Adipose tissue (tissue), 3 donors: ENCODE results near the gene ENO2. TPM values are rescaled to one million over a fixed set of nuclear protein-coding genes. Genes with fewer than 3 reads are reported as not detected.
"Not testable (repeated sequence)": the region's sequence is repeated elsewhere in the genome, so short reads cannot be mapped to it uniquely, and the experiment has no call there.

Experiments used
- H3K27ac ChIP-seq: one replicate; pipeline ENCODE4 v1.5.1; 2013; ENCODE audit warnings: low read depth, low read length
- whole genome bisulfite sequencing, 3 donors: extraction: QIAGEN DNeasy Blood & Tissue Kit; methylation state at CpG; one replicate each; pipeline ENCODE4 v1.1.7; 2013; 5-methylcytosine and 5-hydroxymethylcytosine counted together
- polyA plus RNA-seq, 3 donors: library from polyadenylated mRNA; stranded (reverse); fragments of 200-250 nt; gene quantifications; one replicate each; pipeline ENCODE4 v1.2.3, GENCODE V29; 2013
- donor health status: healthy with polysubstance abuse.
- donor health status: Bipolar disorder and iron deficiency.
- donor health status: healthy.

The ENO2 gene
- polyA plus RNA-seq, 3 donors: 2.6 to 11.9 (median 4.1) TPM

DNA sequence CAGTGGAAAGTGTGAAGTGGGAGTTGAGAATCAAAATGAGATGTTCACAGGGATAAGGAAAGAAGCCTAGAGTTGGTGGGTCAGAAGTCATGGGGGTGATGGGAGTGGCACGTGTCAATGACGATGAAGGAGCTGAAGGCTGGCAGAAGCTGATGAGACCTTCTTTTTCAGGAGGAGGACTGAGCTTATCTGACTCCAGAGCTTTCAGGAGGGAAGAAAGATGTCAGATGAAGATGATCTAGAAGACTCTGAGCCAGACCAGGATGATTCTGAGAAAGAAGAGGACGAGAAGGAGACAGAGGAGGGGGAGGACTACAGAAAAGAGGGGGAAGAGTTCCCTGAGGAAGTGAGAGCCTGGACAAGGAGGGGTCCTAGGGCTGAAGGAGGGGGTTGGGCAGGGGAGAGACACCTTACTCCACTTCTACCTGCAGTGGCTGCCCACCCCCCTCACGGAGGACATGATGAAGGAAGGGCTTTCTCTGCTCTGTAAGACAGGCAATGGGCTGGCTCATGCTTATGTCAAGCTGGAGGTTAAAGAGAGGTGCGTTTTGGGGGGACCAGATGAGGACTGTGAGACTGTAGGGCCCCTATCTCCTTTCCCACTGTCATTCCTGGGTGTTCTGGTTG lies 8.9 kb upstream of the ENO2 start:
- H3K27ac ChIP-seq: no peak overlapping the region
- 63 to 75% (median 64%) methylated on average over 5 of the region's 5 CpGs for WGBS, 3 donors

GRCh38 chr12:6908141-6908540 lies 6.2 kb upstream of the ENO2 start:
- 94 to 97% (median 95%) methylated on average over 11 of the region's 11 CpGs for WGBS, 3 donors
- not testable (repeated sequence) for H3K27ac ChIP-seq

DNA sequence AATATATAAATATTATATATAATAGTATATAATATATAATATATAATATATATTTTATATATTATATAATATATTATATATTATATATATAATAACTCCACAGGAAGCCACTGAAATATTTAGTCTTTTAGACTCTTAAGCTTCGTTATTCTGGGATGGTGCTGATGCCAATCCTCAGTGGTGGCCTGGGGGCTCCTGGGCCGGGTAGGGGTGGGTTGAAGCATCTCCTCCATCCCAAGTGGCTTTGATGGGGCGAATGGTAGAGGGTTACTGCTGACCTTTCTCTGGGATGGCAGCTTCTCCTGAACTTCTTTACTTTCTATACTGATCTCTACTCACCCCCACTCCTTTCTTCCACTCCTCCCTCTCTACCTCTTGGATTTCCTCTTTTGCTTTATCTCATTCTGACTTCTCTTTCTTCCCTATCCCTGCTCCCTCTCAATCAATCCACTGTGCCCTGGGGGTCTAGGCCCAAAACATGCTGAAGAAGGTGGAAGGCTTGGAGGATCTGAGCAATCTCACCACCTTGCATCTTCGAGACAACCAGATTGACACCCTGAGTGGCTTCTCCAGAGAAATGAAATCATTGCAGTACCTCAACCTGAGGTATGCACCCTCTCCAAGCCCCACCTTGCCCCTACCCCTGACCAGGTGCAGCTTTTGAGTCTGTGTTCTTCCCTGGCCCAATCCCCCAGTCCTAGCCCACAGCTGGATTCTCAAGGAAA lies 4.8 kb upstream of the ENO2 start:
- 91 to 92% (median 91%) methylated on average over 4 of the region's 4 CpGs for WGBS, 3 donors
- no peak overlapping the region for H3K27ac ChIP-seq

GRCh38 chr12:6912164-6912935 lies 2.0 kb upstream of the ENO2 start:
- WGBS, 3 donors: 78 to 95% (median 91%) methylated on average over 15 of the region's 15 CpGs
- no peak overlapping the region for H3K27ac ChIP-seq

GRCh38 chr12:6914947-6915788 lies 788 bp downstream of the ENO2 start:
- no peak overlapping the region for H3K27ac ChIP-seq
- WGBS, 3 donors: 17 to 25% (median 23%) methylated on average over 27 to 29 of the region's 29 CpGs

DNA sequence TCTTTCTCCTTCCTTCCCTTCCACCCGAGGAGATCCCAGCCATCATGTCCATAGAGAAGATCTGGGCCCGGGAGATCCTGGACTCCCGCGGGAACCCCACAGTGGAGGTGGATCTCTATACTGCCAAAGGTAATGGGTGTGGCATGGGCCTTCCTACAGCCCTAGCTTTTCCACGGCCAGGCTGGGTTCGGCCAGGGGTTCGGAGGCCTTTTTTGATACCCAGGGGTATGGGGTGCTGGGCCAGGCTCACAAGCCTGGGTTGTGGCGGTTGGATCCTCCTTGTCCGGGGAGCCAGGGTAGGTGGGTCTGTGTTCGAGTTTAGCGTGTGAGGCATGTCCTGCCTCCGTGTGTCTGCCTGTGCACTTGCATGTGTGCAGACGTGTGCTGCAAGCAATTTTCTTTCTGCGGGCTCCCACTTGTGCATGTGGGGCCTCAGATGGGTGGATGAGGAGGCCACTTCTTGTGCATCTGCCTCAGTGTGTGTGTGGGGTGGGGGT lies 1.5 kb downstream of the ENO2 start:
- no peak overlapping the region for H3K27ac ChIP-seq
- 82 to 85% (median 83%) methylated on average over 14 of the region's 14 CpGs for WGBS, 3 donors

GRCh38 chr12:6916426-6917200 lies 2.2 kb downstream of the ENO2 start:
- no peak overlapping the region for H3K27ac ChIP-seq
- WGBS, 3 donors: 91 to 94% (median 93%) methylated on average over 11 of the region's 11 CpGs

GRCh38 chr12:6917491-6918231 lies 3.3 kb downstream of the ENO2 start:
- no peak overlapping the region for H3K27ac ChIP-seq

GRCh38 chr12:6919588-6919987 lies 5.2 kb downstream of the ENO2 start:
- no peak overlapping the region for H3K27ac ChIP-seq
- 66 to 70% (median 68%) methylated on average over 7 of the region's 7 CpGs for WGBS, 3 donors

More at GRCh38 chr12:6917491-6918231, 3.3 kb downstream of the ENO2 start:
- WGBS, 3 donors: 76 to 82% (median 77%) methylated on average over 14 of the region's 14 CpGs

GRCh38 chr12:6921539-6921938 lies 7.2 kb downstream of the ENO2 start:
- H3K27ac ChIP-seq: no peak overlapping the region
- 73 to 94% (median 85%) methylated on average over 7 of the region's 7 CpGs for WGBS, 3 donors

GRCh38 chr12:6921996-6922946 lies 7.9 kb downstream of the ENO2 start:
- 69 to 83% (median 76%) methylated on average over 9 of the region's 9 CpGs for WGBS, 3 donors
- no peak overlapping the region for H3K27ac ChIP-seq

GRCh38 chr12:6923003-6923732 lies 8.8 kb downstream of the ENO2 start:
- 64 to 84% (median 81%) methylated on average over 10 of the region's 10 CpGs for WGBS, 3 donors
- H3K27ac ChIP-seq: no peak overlapping the region

GRCh38 chr12:6923851-6924250 lies 9.5 kb downstream of the ENO2 start:
- 39 to 58% (median 50%) methylated on average over 6 of the region's 6 CpGs for WGBS, 3 donors
- no peak overlapping the region for H3K27ac ChIP-seq

GRCh38 chr12:6925239-6925539 lies 10.8 kb downstream of the ENO2 start:
- peak overlapping the region; percentile 91 for H3K27ac ChIP-seq
- 22 to 41% (median 38%) methylated on average over 1 of the region's 1 CpG for WGBS, 3 donors

DNA sequence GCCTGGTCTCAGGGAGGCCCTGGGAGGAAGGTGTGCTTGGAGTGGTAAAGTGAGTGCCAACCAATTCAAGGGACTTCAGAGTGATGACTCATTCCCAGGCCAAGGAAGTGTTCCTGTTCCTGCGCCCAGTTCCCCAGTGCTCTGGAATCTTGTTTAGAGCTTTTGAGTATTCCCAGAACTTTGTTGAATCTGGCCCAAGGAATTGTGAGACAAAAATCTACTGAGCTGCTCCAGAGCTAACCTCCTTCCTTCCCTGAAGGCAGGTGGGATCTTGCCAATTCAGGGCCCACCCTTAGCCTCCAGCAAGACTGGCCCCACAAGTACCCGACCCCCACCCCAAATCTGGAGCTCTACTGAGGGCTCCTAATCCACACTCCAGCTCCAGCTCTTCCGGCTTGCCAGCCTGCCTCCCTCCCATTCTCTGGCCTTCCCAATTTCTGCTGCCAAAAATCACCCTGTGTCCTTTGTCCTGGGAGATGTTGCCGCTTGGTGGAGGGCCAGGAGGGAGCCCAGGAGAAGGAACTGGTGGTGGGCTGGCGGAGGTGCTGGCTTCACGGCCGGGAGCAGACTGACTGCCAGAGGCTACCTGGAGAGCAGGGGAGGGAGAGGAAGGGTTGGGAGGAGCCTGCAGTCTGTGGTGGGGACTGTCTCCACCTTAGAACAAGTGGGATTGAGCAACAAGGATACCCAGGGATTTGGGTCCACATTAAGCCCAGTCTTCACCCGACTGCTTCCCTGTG lies 11.3 kb downstream of the ENO2 start:
- WGBS, 3 donors: 21 to 35% (median 31%) methylated on average over 8 of the region's 8 CpGs
- H3K27ac ChIP-seq: peak overlapping the region; percentile 91
